HG03196 (cell line): Measurements from ENCODE around the gene SS18L1.

Experiments used
- ATAC-seq: cut with Tn5 transposase; IDR thresholded peaks from one replicate; pipeline ENCODE4 v1.9.1; 2021; ENCODE audit not compliant: unreplicated experiment

SS18L1 gene

DNA sequence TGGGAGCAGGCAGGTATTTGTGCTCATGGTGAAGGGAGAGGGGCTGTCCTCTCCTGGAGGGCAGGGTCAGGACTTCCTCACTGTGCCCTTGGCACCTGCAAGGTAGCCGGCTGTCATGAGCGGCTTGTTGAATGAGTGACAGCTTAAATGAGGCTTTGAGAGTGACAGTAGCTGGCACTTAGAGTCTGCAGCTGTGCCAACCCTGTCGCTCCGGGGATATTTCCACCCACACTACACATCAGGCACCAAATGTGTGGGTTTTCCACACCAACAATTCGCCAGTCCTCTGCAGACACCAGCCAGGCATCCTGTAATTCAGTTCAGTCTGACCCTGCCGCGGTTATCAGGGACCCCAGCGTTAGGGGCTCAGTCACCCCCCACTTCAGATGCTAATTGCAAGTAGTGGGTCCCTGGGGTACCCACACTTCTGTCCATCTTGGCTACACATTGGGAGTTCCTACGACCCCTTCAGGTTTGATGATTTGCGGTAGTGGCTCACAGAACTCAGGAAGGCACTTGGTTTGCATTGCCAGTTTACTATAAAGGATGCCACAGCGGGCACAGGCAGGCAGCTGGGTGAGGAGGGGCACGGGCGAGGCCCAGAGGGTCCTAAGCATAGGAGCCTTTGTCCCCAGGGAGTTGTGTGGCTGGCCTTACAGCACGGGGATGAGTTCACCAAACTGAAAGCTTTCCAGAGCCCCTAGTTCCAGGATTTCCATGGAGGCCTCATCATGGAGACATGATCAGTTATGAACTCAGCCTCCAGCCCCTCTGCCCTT is 48.4 kb downstream of the SS18L1 start:
- ATAC-seq = no peak

DNA sequence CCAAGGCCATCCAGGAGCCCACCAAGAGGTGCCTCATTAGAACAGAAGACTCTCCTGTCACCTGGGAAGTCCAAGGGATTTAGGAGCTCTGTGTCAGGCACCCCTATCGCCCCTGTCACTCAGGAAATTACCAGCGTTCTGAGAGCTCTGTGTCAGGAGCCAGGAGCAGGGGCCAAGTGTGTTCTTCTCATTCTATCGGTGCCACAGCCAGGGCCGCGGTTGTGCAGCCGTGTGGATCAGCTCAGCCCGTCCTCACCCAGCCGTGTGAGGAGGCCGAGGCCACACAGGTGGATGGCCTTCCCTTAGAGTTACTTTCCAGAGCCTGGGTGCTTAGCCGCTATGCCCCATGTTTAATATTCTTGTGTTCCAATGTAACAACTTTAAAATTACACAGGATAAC is 49.1 kb downstream of the SS18L1 start:
- ATAC-seq = no peak

DNA sequence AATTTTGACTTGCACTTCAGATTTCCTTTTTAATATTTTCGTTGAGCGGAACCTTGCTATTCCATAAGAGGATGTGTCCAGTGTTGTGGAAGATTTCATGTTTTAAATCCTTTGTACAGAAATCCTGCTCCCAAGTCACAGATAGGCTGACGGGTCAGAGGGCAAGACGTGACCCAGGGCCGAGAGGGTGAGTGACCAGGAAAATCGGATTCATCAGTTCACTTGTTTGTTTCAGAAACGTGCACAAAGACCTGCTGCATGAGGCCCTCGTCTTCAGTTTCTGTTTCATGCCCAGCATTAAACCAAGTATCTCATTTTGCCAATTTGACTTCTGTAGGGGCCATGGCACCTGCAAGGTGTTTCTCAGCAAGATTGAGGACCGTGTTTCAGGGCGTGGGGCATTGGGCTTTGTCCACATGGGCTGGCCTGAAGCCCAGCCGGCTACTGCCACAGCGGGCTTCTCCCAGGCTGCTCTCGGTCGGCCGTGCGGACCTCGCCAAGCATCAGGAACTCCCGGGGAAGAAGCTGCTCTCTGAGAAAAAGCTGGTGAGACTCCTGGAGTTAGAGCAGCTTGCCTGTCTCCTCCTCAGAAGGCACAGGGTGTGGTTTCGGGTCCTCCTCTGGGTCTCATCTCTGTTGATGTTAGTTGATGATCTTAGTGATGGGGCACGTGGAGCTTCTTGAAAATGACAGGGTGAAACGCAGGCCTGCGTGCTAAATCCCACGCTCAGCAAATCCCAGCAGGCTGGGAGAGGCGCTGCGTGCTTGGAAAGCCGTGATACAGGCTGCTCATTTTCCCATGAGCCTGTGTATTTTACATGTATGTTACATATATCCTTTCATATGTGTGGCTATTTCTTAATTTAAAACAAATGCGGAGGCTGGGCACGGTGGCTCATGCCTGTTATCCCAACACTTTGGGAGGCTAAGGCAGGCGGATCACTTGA is 49.8 kb downstream of the SS18L1 start:
- no peak for ATAC-seq

DNA sequence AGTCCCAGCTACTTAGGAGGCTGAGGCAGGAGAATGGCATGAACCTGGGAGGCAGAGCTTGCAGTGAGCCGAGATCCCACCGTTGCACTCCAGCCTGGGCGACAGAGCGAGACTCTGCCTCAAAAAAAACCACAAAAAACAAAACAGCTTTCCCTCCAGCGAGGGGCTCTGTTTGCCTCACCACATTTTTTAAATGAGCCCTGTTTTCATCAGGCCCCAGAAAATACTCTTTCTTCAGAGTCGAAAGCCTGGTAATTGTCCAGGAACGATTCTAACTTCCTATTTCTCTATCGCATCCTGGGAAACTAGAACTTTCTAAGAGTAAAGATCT is 51.5 kb downstream of the SS18L1 start:
- ATAC-seq = no peak

DNA sequence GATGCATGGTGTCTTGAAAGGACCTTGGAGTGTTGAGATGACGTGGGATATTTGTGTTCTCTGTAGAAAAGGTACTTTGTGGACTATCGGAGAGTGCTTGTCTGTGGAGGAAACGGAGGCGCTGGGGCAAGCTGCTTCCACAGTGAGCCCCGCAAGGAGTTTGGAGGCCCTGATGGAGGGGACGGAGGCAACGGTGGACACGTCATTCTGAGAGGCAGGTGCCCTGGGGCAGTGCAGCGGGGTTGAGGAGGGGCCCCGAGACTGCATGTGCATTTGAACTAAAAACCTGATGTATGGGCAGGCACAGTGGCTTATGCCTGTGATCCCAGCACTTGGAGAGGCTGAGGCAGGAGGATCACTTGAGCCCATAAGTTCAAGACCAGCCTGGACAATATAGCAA is 52.2 kb downstream of the SS18L1 start:
- no peak for ATAC-seq

DNA sequence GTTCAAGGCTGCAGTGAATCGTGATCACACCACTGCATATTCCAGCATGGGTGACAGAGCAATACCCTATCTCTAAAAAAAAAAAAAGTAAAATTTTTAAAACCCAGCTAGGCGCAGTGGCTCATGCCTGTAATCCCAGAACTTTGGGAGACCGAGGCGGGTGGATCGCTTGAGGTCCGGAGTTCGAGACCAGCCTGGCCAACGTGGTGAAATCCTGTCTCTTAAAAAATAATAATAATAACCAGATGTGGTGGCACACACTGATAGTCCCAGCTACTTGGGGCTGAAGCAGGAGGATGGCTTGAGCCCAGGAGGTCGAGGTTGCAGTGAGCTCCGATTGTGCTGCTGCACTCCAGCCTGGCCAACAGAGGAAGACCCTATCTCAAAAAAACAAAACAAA is 52.7 kb downstream of the SS18L1 start:
- no peak for ATAC-seq

DNA sequence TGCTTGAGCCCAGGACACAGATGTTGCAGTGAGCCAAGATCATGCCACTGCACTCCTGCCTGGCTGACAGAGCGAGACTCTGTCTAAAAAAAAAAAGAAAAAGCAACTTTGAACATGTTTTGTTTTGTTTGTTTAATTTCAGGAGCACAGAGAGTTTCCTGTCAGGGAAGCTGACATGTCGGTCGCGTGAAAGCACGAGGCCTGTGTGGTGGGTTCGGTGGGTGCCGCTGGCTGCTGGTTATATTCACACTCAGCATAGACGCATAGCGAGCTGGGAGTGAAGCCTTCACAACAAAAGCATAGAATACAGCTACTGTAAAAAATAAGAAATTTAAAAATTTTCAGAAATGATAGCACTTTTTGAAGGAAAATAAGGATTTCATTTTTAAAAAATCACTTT is 53.7 kb downstream of the SS18L1 start:
- ATAC-seq = no peak

DNA sequence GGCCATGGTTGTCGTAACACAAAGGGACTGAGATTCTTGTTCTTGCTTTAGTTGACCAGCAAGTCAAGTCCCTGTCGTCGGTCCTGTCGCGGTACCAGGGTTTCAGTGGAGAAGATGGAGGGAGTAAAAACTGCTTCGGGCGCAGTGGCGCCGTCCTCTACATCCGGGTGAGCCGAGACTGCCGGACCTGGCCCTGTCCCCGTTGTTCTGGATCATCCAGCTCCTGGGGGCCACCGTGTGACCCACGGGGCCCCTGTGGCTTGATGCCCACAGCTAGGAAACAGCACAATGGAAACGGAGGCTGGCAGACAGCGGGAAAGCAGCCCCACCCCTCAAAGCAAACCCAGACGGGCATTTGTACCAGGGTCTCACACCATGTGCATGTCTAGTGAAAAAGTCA is 54.2 kb downstream of the SS18L1 start:
- ATAC-seq = no peak

DNA sequence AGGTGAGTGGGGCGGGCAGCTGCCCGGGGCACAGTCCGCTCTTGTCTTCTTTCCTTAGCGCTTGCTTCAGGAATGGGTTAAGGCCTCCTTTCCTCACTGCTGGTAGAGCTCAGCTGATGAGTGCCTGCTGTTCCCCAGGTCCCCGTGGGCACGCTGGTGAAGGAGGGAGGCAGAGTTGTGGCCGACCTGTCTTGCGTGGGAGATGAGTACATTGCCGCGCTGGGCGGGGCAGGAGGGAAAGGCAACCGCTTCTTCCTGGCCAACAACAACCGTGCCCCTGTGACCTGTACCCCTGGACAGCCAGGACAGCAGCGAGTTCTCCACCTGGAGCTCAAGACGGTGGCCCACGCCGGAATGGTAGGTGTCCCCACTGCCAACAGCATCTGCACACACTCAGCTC is 54.9 kb downstream of the SS18L1 start:
- no peak for ATAC-seq

DNA sequence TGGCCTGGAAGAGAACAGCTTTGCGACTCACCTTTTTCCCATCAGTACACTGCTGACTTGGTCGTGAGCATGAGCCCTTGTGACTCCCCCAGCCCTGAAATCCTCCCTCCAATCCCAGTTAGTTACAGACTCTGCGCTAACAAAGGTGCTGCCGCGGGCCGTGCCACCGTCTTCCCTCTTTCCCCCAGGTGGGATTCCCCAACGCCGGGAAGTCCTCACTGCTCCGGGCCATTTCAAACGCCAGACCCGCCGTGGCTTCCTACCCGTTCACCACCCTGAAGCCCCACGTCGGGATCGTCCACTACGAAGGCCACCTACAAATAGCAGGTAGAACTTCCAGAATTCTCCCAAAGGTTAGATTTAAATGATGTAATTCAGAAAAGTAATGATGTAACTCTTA is 55.4 kb downstream of the SS18L1 start:
- no peak for ATAC-seq

DNA sequence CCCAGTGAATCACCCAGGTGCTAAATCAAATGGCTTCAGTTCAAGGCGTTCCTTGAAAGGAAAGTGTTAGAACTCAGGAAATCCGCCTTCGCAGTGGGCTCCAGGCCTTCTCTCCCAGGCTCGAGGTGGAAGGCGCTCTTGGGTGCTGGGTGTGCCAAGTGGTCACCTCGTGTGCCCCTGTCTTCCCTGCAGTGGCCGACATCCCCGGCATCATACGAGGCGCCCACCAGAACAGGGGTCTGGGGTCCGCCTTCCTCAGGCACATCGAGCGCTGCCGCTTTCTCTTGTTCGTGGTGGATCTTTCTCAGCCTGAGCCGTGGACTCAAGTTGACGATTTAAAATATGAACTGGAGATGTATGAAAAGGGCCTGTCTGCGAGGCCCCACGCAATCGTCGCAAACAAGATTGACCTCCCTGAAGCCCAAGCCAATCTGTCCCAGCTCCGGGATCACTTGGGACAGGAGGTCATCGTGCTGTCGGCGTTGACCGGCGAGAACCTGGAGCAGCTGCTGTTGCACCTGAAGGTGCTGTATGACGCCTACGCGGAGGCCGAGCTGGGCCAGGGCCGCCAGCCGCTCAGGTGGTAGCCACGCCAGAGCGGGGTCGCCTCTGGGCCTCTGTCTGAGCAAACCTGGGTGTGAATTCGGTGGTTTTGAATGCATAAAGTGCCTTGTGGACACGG is 57.1 kb downstream of the SS18L1 start:
- ATAC-seq = no peak

DNA sequence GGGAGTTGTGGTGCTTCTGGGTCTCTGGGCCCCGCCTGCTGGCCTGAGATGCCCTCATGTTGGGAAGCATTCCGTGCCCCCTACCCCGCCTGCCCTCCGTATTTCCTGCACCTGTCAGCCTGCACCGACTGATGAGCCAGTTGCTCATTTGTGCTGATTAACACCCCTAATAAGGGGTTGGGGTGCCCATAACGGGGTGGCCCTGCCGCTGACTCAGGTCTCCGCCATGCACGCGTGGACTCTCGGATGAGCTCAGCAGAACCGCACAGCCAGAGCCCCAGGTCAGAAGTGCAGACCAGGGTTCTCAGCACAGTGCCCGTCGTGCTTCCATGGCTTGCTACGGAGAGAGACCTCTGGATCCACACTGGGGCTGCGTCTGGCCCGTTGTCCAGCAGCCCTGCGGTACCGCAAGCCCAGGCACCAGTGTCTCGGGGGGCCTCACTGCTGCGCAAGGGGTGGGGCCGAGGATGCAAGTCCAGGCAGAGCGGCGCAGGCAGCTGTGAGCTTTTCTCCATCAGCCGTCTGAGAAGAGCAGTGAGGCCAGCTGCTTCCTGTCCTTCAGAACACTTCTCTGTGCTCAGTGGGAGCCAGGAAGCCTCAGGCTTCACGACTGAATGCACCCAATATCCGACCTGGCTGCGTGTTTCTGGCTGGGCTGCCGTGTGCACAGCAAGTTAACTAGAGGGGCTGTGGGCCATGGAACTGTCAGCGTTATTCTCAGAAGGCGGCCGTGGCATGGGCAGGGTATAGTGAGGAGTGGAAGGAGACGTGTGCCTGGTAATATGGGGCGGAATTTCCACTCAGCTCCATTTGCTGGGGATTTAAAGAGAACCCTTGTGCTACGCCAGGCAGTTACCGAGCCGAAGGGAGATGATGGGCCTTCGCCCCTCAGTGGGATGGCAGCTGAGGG is 57.9 kb downstream of the SS18L1 start:
- ATAC-seq = no peak

DNA sequence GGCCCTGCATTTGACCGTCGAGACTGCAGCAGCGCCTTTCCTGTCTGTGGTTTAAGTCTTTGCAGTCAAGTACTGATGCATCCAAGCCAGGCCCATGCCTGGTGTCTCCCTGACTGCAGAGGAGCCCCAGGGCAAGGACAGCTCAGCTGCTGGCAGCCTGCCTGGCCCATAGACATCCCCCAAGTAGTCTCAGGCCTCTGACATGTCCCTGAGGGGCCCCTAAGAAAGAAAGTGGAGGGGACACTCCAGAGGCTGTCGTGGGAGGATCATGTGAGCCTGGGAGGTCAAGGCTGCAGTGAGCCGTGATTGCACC is 58.5 kb downstream of the SS18L1 start:
- ATAC-seq = no peak

DNA sequence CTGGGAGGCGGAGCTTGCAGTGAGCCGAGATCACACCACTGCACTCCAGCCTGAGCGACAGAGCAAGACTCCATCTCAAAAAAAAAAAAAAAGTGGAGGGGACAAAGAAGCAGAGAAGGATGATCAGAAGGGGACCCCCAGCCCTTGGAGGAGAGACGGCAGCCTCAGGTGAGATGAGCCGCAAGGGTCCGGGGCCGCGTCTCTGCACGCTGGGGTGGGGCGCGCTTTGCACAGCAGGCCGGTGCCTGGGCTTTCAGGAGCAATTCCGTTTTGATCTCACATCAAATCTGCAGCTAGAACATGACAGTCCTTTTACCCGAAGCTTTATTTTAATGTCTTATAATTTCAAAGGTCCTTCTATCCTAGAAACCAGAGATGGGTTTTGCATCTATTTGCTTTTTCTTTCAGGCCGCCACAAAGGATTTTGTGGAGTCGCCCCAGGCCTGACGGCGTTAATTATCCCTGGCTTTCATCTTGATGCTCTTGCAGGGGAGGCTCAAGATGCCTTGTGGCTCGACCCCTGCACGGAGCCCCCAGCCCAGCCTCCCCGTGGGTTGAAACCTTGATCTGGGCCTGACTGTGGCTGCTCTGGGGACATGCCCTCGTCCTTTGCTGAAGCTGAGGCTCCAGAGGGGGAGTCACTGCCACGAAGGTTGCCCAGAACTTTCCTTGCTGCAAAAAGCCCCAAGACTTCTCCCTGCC is 59.3 kb downstream of the SS18L1 start:
- no peak for ATAC-seq

DNA sequence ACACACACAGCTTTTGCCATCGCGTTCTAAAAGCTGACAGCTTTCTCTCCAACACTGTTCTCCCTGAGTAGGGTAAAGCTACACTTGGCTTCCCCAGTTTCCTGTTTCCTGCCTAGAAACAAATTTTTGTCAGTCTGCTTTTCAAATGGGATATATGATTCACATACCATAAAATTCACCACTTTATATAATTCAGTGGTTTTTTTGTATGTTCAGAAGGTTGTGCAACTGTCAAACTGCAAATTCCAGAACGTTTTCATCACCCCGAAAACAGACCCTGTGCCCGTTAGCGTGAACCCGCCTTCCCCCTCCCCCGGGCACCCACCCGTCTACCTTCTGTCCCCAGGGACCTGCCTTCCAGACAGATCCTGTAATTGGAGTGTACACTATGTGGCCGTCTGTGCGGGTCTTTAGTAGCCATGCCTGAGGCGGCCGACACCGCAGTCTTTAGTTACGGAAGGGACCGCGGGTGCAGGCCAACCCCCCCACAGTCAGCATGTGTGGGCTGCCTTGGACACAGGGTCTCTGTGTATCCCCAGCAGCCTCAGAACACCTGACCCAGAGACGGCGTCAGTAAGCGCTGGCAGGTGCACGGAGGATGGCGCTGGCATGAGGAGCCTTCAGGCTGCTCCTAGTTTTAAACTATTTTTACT is 59.9 kb downstream of the SS18L1 start:
- no peak for ATAC-seq

DNA sequence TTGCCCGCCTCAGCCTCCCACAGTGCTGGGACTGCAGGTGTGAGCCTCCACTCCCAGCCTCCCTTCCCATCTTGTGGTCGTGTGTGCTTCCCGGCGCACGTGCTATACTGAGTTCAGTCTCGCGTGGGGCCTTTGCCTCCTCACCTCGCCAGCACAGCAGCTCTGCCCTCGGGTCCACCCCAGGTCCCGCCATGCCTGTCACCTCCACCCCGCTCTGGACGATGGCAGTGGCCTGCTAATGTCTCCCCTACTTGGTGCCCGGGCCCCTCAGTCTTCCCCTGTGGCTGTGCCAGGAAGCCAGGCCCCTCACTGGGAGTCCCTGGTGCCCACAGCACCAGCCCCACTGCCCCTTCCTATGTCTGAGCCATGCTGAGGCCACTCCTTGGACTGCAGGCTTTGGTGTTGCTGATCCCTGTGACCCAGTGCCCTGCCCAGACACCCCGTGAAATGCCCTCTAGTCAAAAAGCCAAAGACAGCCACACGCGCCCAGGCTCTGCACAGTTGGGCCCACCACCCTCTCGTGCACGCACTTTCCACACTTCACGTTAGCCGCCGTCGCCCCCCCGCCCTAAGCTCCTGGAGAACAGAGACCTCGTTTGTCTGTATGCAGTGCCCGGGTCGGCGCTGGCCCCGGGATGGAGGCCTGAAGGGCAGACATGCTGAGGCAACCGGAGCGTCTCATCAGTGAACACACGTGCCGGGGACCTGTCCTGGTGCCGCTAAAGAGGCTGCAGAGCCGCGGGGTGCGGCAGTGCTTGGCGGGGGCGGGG is 62.2 kb downstream of the SS18L1 start:
- ATAC-seq = no peak

DNA sequence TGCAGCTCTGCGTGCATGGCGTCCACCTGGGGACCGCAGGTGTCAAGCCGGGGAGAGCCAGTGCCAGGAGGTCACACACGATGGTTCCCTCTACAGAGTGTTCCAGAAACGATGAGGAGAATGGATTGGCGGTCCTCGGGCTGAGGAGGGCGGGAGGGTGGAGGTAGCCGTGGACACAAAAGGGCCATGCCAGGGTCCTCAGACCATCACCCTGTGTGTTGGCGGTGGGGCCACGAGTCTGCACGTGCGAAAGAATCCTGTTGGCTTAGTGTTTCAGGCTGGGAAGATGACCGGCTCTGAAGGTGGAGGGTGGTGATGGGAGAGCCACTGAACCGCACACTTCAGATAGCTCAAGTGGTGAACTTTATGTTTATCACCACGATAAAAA is 62.8 kb downstream of the SS18L1 start:
- no peak for ATAC-seq

DNA sequence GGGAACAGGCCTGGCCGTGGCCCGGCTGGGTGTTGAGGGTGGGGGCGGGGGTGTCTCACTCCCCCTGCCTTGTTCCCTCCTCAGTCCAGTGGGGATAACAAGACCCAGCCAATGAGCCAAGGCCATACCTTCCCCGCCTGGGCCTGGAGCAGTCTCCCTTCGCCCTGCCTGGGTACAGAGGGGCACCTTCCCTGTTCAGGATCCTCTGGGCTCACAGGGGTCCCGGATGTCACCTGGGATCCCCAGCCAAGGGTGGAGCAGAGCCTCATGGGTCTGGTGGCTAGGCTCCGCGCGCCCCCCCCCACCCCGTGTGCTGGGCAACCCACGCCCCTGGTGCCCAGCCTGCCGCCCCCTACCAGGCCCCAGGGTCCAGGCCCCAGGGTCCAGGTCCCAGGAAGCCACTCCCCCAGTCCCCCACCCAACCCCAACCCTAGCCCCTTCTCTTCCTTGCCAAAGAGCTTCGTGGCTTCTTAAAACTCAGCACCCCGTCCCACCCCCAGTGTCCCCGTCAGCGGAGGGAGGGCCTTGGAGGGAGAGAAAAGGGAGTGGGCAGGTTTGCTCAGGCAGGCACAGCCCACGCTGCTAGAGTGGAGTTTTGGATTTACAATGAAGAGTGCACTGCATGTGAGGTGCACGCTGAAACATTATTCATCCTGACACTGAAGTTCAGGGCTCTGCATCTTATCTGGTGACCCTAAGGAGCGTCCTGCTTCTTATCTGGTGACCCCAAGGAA is 64.7 kb downstream of the SS18L1 start:
- no peak for ATAC-seq
